H1 (cell line): ENCODE data around the gene HIPK2.

Experiments used
- CHD7 ChIP-seq: fragments of 300-600 bp; sonication (generic); IDR thresholded peaks from 2 replicates; pipeline ENCODE4 v1.7.1; 2012; ENCODE audit warnings: low read length, moderate library complexity, mild to moderate bottlenecking, inconsistent platforms; ENCODE audit not compliant: insufficient replicate concordance
- CTCF ChIP-seq, 3 experiments: IDR thresholded peaks; 1 replicate in 2 of 3; 2 replicates in 1 of 3; pipeline versions ENCODE4 v1.5.1 to v1.6.1; 2011; ENCODE audit warnings: low read length in 3 of 3, mild to moderate bottlenecking in 3 of 3, inconsistent platforms in 2 of 3, low read depth in 1 of 3, moderate library complexity in 1 of 3; ENCODE audit not compliant: insufficient read depth in 1 of 3; ENCODE audit errors: control extremely low read depth in 1 of 3
- POLR2A ChIP-seq, 2 experiments: IDR thresholded peaks; 1 replicate in 1 of 2; 2 replicates in 1 of 2; pipeline ENCODE4 v1.6.1; 2011; ENCODE audit warnings: low read depth in 2 of 2, low read length in 2 of 2, mild to moderate bottlenecking in 2 of 2; ENCODE audit errors: control extremely low read depth in 1 of 2
- TAF1 ChIP-seq: IDR thresholded peaks from 2 replicates; pipeline ENCODE4 v1.6.1; 2011; ENCODE audit warnings: mild to moderate bottlenecking, low read depth, low read length

- TF ChIP-seq CHD7 (no peak), TAF1 (no peak), CTCF (IDR thresholded peaks at IDR 0.05; ENCODE audit: control extremely low read depth in 1 of 3, insufficient read depth in 1 of 3, low read depth in 1 of 3, low read length in 3 of 3) (no peak), POLR2A (IDR thresholded peaks at IDR 0.05; ENCODE audit: control extremely low read depth in 1 of 2, low read depth in 2 of 2, low read length in 2 of 2) (no peak)
These were observed 46.2 kb upstream of the HIPK2 start for GRCh38 chr7:139823959-139824521.
